Vagina (tissue), 2 donors: ENCODE measurements around the gene ARCN1. TPM values are rescaled to one million over a fixed set of nuclear protein-coding genes. Genes with fewer than 3 reads are reported as not detected.
A peak's percentile ranks its signal among the peaks of the same experiment; 100 is the strongest.
"Not testable (repeated sequence)": the region's sequence is repeated elsewhere in the genome, so short reads cannot be mapped to it uniquely, and the experiment has no call there.

ENCODE experiments used
- DNase-seq, 2 donors: peaks; one replicate each; pipeline ENCODE4 v3.0.0-alpha.2; 2017; ENCODE audit errors: extremely low spot score in 2 of 2
- H3K27ac ChIP-seq: fragments of 200-600 bp; sonication (generic); one replicate; pipeline ENCODE4 v1.5.1; 2019
- H3K27me3 ChIP-seq: fragments of 200-600 bp; sonication (generic); one replicate; pipeline ENCODE4 v1.5.1; 2019
- H3K36me3 ChIP-seq, 2 donors: fragments of 200-600 bp; sonication (generic); one replicate each; pipeline ENCODE4 v1.5.1; 2017 to 2019
- H3K4me1 ChIP-seq: fragments of 200-600 bp; sonication (generic); one replicate; pipeline ENCODE4 v1.5.1; 2019
- H3K4me3 ChIP-seq, 2 donors: fragments of 200-600 bp; sonication (generic); 1 replicate in 1 of 2; 2 replicates in 1 of 2; pipeline ENCODE4 v1.5.1; 2016 to 2019
- H3K9me3 ChIP-seq: fragments of 200-600 bp; sonication (generic); one replicate; pipeline ENCODE4 v1.5.1; 2019
- POLR2A ChIP-seq, 2 donors: fragments of 450-650 bp; IDR thresholded peaks; one replicate each; pipeline ENCODE4 v1.6.1; 2017; ENCODE audit warnings: antibody characterized with exemption in 2 of 2, mild to moderate bottlenecking in 2 of 2, moderate library complexity in 2 of 2
- POLR2AphosphoS5 ChIP-seq, 2 donors: sonication (generic); formaldehyde crosslinking; IDR thresholded peaks; one replicate each; pipeline ENCODE4 v1.9.0; 2017; ENCODE audit warnings: antibody characterized with exemption in 2 of 2, mild to moderate bottlenecking in 2 of 2, low read depth in 1 of 2; ENCODE audit not compliant: insufficient read depth in 1 of 2
- intact Hi-C: fragments of 100-400 bp; cut with DNase I; formaldehyde crosslinking; loops from one replicate; pipeline ENCODE4 v1.15.1; 2023
- total RNA-seq: library from RNA; depleted of rRNA; stranded (reverse); fragments of >200 nt; gene quantifications from one replicate; pipeline ENCODE4 v1.2.3, GENCODE V29; 2016
- TF ChIP-seq, protein P1 (sequence below), 3 experiments: fragments of 450-650 bp in 2 of 3; fragments of 200-600 bp in 1 of 3; sonication (generic) in 1 of 3; IDR thresholded peaks; one replicate each; pipeline ENCODE4 v1.5.1; 2017 to 2019; ENCODE audit warnings: antibody characterized with exemption in 3 of 3, mild to moderate bottlenecking in 2 of 3, moderate library complexity in 2 of 3

ARCN1 gene
- total RNA-seq, 1 donor from 2014 or later = 78.6 TPM

DNA sequence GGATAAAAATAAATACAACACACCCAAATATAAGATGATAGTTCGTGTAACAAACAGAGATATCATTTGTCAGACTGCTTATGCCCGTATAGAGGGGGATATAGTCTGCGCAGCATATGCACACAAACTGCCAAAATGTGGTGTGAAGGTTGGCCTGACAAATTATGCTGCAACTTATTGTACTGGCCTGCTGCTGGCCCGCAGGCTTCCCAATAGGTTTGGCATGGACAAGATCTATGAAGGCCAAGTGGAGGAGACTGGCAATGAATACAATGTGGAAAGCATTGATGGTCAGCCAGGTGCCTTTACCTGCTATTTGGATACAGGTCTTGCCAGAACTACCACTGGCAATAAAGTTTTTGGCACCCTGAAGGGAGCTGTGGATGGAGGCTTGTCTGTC is 11.4 kb upstream of the ARCN1 start:
- H3K27me3 ChIP-seq = no peaks in the 10 kb centered on the region
- H3K27ac ChIP-seq = no peak overlapping the region
- peaks cover 10% of the 10 kb centered on the region for H3K4me1 ChIP-seq
- H3K36me3 ChIP-seq = peaks cover 0 to 31% of the 10 kb centered on the region in 2 donors
- intact Hi-C loops = no loop called here
- DNase-seq = no peak
- H3K4me3 ChIP-seq = no peak overlapping the region
- no peaks in the 10 kb centered on the region for H3K9me3 ChIP-seq
- TF ChIP-seq, protein P1, sequence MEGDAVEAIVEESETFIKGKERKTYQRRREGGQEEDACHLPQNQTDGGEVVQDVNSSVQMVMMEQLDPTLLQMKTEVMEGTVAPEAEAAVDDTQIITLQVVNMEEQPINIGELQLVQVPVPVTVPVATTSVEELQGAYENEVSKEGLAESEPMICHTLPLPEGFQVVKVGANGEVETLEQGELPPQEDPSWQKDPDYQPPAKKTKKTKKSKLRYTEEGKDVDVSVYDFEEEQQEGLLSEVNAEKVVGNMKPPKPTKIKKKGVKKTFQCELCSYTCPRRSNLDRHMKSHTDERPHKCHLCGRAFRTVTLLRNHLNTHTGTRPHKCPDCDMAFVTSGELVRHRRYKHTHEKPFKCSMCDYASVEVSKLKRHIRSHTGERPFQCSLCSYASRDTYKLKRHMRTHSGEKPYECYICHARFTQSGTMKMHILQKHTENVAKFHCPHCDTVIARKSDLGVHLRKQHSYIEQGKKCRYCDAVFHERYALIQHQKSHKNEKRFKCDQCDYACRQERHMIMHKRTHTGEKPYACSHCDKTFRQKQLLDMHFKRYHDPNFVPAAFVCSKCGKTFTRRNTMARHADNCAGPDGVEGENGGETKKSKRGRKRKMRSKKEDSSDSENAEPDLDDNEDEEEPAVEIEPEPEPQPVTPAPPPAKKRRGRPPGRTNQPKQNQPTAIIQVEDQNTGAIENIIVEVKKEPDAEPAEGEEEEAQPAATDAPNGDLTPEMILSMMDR (IDR thresholded peaks at IDR 0.05) = no peak
- TF ChIP-seq POLR2AphosphoS5 (IDR thresholded peaks at IDR 0.05; ENCODE audit: insufficient read depth in 1 of 2, low read depth in 1 of 2) = no peak
- TF ChIP-seq POLR2A (IDR thresholded peaks at IDR 0.05) = no peak

DNA sequence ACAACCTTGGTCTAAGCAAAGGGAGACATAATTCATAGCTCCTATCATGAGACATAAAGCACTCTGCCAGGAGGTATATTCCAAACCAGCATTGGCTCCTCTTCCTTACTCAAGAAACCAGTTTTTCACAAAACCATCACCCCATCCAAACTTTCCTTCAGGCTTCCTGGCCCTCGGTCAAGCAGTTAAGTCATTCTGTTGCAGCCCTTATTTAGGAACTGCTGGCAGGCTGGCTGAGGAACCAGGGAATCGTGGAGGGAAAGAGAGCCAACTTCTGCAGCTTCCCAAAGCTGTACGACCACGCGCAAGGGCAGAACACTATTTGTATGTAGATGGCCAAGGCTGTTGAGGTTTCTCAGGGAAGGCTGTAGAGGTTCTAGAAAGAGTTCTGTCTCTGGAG is 7.2 kb upstream of the ARCN1 start:
- Histone ChIP-seq H3K27me3 (no peaks in the 10 kb centered on the region), H3K9me3 (no peaks in the 10 kb centered on the region), H3K4me3 (peak overlapping the region; percentile 55 to 69), H3K4me1 (peaks cover 10% of the 10 kb centered on the region), H3K27ac (peak overlapping the region; percentile 70), H3K36me3 (no peaks in the 10 kb centered on the region)
- no peak for DNase-seq
- intact Hi-C loops = no loop called here
- TF ChIP-seq POLR2AphosphoS5 (IDR thresholded peaks at IDR 0.05; ENCODE audit: insufficient read depth in 1 of 2, low read depth in 1 of 2) (no peak), POLR2A (IDR thresholded peaks at IDR 0.05) (no peak)
- TF ChIP-seq, protein P1 (IDR thresholded peaks at IDR 0.05) = no peak

DNA sequence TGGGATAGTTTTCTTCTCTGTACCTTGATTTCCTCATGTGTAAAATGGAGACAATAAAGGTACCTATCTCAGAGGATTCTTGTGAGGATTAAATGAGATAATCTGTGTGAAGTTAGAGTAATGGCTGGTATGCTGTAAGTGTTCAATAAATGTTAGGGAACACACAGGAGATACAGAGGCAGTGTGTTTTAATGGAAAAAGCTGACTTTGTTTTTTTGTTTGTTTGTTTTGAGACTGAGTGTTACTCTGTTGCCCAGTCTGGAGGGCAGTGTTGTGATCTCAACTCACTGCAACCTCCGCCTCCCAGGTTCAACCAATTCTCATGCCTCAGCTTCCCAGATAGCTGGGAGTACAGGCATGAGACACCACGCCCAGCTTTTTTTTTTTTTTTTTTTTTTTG is 2.5 kb upstream of the ARCN1 start:
- peaks cover 28% of the 10 kb centered on the region for H3K4me1 ChIP-seq
- no peaks in the 10 kb centered on the region for H3K9me3 ChIP-seq
- no peak overlapping the region for H3K4me3 ChIP-seq
- no peak overlapping the region for H3K27ac ChIP-seq
- DNase-seq = no peak
- intact Hi-C loops = no loop called here
- no peaks in the 10 kb centered on the region for H3K27me3 ChIP-seq
- TF ChIP-seq, protein P1 (IDR thresholded peaks at IDR 0.05) = no peak
- TF ChIP-seq POLR2AphosphoS5 (IDR thresholded peaks at IDR 0.05; ENCODE audit: insufficient read depth in 1 of 2, low read depth in 1 of 2) (no peak), POLR2A (IDR thresholded peaks at IDR 0.05) (no peak)
- H3K36me3 ChIP-seq = no peaks in the 10 kb centered on the region

DNA sequence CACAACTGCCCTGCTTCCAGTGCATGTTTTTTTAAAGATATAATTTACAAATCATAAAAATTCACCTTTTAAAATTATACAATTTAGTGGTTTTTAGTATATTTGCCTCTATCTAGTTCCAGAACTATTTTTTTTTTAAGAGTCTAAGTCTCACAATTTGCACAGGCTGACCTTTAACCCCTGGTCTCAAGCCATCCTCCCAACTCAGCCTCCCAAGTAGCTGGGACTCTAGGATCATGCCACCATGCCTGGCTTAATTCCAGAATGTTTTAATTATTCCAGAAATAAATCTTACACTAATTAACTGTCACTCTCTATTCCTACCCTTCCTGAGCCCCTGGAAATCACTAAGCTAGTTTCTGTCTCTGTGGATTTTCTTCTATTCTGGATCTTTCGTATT is 1.4 kb upstream of the ARCN1 start:
- DNase-seq = no peak
- H3K27me3 ChIP-seq = no peaks in the 10 kb centered on the region
- TF ChIP-seq POLR2A (IDR thresholded peaks at IDR 0.05) (no peak), POLR2AphosphoS5 (IDR thresholded peaks at IDR 0.05; ENCODE audit: insufficient read depth in 1 of 2, low read depth in 1 of 2) (no peak)
- TF ChIP-seq, protein P1 (IDR thresholded peaks at IDR 0.05) = no peak
- H3K9me3 ChIP-seq = no peaks in the 10 kb centered on the region
- H3K27ac ChIP-seq = no peak overlapping the region
- H3K36me3 ChIP-seq = no peaks in the 10 kb centered on the region
- no peak overlapping the region for H3K4me3 ChIP-seq
- intact Hi-C loops = no loop called here
- peaks cover 34% of the 10 kb centered on the region for H3K4me1 ChIP-seq

DNA sequence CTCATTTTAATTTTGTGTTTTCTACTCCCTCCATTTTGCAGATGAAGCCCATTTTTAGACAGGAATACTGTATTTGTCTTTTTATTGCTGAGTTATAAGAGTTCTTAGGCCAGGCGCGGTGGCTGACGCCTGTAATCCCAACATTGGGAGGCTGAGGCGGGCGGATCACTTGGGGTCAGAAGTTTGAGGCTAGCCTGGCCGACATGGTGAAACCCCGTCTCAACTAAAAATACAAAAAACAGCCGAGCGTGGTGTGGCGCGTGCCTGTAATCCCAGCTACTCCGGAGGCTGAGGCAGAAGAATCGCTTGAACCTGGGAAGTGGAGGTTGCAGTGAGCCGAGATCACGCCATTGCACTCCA is 528 bp upstream of the ARCN1 start:
- H3K27me3 ChIP-seq, H3K9me3 ChIP-seq, H3K36me3 ChIP-seq, intact Hi-C loops, DNase-seq: not testable (repeated sequence)
- peak overlapping the region; percentile 74 to 83 for H3K4me3 ChIP-seq
- H3K4me1 ChIP-seq = peaks cover 43% of the 10 kb centered on the region
- peak overlapping the region; percentile 95 for H3K27ac ChIP-seq
